GM18511 (cell line): ENCODE measurements around the gene MRPS15.
"Not testable (repeated sequence)": the region's sequence is repeated elsewhere in the genome, so short reads cannot be mapped to it uniquely, and the experiment has no call there.

Source experiments
- ATAC-seq: cut with Tn5 transposase; IDR thresholded peaks from one replicate; pipeline ENCODE4 v1.9.1; 2021; ENCODE audit warnings: mild to moderate bottlenecking, moderate library complexity; ENCODE audit not compliant: unreplicated experiment

The MRPS15 gene

GRCh38 chr1:36463803-36464604 lies at the start of gene MRPS15:
Gene MRPS15, minus strand, starts transcription at chr1:36464384. Its CDS starts 109 bp downstream, at chr1:36464275.
- ATAC-seq = peak; percentile 95

GRCh38 chr1:36512842-36513241 lies 48.7 kb upstream of the MRPS15 start:
- ATAC-seq = no peak

GRCh38 chr1:36511804-36512798 lies 47.9 kb upstream of the MRPS15 start:
- no peak for ATAC-seq

- not testable (repeated sequence) for ATAC-seq
Measured at GRCh38 chr1:36511220-36511619, 47.0 kb upstream of the MRPS15 start.

GRCh38 chr1:36510418-36510817 lies 46.2 kb upstream of the MRPS15 start:
- ATAC-seq = no peak

GRCh38 chr1:36508257-36508656 lies 44.1 kb upstream of the MRPS15 start:
- no peak for ATAC-seq

- ATAC-seq = no peak
Measured at GRCh38 chr1:36506276-36506920, 42.2 kb upstream of the MRPS15 start.

GRCh38 chr1:36503733-36504132 lies 39.5 kb upstream of the MRPS15 start:
- ATAC-seq = no peak

- ATAC-seq = no peak
Measured at GRCh38 chr1:36503159-36503558, 39.0 kb upstream of the MRPS15 start.

GRCh38 chr1:36502616-36503015 lies 38.4 kb upstream of the MRPS15 start:
- no peak for ATAC-seq

- ATAC-seq = not testable (repeated sequence)
Measured at GRCh38 chr1:36501911-36502310, 37.7 kb upstream of the MRPS15 start.

GRCh38 chr1:36497207-36497606 lies 33.0 kb upstream of the MRPS15 start:
- no peak for ATAC-seq

GRCh38 chr1:36494971-36495370 lies 30.8 kb upstream of the MRPS15 start:
- ATAC-seq = no peak

- ATAC-seq = no peak
Measured at GRCh38 chr1:36493524-36493923, 29.3 kb upstream of the MRPS15 start.

- no peak for ATAC-seq
Measured at GRCh38 chr1:36492491-36492890, 28.3 kb upstream of the MRPS15 start.

- ATAC-seq = not testable (repeated sequence)
Measured at GRCh38 chr1:36489258-36490051, 25.3 kb upstream of the MRPS15 start.

GRCh38 chr1:36487906-36488305 lies 23.7 kb upstream of the MRPS15 start:
- ATAC-seq = no peak

GRCh38 chr1:36487336-36487725 lies 23.1 kb upstream of the MRPS15 start:
- not testable (repeated sequence) for ATAC-seq

- ATAC-seq = no peak
Measured at GRCh38 chr1:36486439-36487335, 22.5 kb upstream of the MRPS15 start.
